Nephron progenitor cell (in vitro differentiated cells): ENCODE data around the gene VKORC1.

Experiments
- DNase-seq: peaks from one replicate; pipeline ENCODE4 v3.0.0; 2021
- H3K27ac Mint-ChIP-seq: 2 replicates; pipeline ENCODE4 v1.8.0; 2021; ENCODE audit warnings: mild to moderate bottlenecking, moderate library complexity, mixed read lengths
- H3K27me3 Mint-ChIP-seq: 2 replicates; pipeline ENCODE4 v1.8.0; 2021; ENCODE audit warnings: mild to moderate bottlenecking, low read depth, mixed read lengths; ENCODE audit not compliant: poor library complexity
- H3K36me3 Mint-ChIP-seq: 2 replicates; pipeline ENCODE4 v1.8.0; 2021; ENCODE audit warnings: low read depth, mixed read lengths
- H3K4me1 Mint-ChIP-seq: 2 replicates; pipeline ENCODE4 v1.8.0; 2021; ENCODE audit warnings: mixed read lengths
- H3K4me3 Mint-ChIP-seq: 2 replicates; pipeline ENCODE4 v1.8.0; 2021; ENCODE audit warnings: mild to moderate bottlenecking, moderate library complexity, mixed read lengths
- H3K9me3 Mint-ChIP-seq: 2 replicates; pipeline ENCODE4 v1.8.0; 2021; ENCODE audit warnings: mild to moderate bottlenecking, moderate library complexity, mixed read lengths
- TF ChIP-seq, protein P1 (sequence below): fragments of 200-600 bp; sonication (generic); IDR thresholded peaks from 2 replicates; pipeline ENCODE4 v1.5.0; 2021; ENCODE audit warnings: antibody characterized with exemption

VKORC1 gene

DNA sequence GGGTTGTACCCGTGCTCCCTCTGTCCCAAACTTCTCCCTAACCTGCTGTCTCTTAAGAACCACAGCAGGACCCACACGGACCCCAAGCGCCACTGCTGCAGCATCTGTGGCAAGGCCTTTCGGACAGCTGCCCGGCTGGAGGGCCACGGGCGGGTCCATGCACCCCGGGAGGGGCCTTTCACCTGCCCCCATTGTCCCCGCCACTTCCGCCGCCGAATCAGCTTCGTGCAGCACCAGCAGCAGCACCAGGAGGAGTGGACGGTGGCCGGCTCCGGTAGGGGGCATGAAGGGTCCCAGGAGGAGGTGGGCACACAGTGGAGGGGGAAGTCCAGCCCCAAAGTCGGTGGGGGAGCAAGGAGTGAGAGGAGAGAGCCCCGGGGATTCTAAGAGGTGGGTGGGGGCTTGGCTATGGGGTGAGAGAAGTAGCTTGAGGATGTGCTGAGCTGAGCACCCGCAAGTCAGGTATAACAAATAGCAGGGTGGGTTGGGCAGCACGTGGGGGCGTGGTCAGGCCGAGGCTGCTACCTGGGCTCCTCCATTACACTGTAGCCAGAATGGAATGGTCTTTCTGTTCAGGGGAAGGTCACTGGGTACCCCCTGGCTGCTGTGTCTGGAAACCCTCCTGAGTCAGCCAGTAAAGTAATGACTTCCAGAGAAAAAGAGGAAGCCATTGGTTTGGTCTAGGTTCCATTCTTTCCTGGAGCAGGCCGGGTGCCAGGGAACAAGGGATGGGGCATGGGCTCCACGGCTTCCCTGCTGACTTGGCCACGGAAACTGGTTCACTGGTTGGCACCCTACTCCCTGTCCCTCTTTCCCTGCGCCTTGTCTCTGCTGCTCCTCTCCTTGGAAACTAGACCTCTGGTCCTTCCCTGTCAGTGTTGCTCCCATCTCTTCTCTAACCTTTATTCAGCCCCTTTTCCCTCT lies 12.9 kb downstream of the VKORC1 start:
- peaks cover 8% of the 10 kb centered on the region for H3K4me1 Mint-ChIP-seq
- H3K4me3 Mint-ChIP-seq = no peak overlapping the region
- DNase-seq = no peak
- H3K9me3 Mint-ChIP-seq = no peaks in the 10 kb centered on the region
- peaks cover 32% of the 10 kb centered on the region for H3K36me3 Mint-ChIP-seq
- H3K27me3 Mint-ChIP-seq = peaks cover 3% of the 10 kb centered on the region
- H3K27ac Mint-ChIP-seq = peak overlapping the region; percentile 88
- TF ChIP-seq, protein P1, sequence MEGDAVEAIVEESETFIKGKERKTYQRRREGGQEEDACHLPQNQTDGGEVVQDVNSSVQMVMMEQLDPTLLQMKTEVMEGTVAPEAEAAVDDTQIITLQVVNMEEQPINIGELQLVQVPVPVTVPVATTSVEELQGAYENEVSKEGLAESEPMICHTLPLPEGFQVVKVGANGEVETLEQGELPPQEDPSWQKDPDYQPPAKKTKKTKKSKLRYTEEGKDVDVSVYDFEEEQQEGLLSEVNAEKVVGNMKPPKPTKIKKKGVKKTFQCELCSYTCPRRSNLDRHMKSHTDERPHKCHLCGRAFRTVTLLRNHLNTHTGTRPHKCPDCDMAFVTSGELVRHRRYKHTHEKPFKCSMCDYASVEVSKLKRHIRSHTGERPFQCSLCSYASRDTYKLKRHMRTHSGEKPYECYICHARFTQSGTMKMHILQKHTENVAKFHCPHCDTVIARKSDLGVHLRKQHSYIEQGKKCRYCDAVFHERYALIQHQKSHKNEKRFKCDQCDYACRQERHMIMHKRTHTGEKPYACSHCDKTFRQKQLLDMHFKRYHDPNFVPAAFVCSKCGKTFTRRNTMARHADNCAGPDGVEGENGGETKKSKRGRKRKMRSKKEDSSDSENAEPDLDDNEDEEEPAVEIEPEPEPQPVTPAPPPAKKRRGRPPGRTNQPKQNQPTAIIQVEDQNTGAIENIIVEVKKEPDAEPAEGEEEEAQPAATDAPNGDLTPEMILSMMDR = no peak

DNA sequence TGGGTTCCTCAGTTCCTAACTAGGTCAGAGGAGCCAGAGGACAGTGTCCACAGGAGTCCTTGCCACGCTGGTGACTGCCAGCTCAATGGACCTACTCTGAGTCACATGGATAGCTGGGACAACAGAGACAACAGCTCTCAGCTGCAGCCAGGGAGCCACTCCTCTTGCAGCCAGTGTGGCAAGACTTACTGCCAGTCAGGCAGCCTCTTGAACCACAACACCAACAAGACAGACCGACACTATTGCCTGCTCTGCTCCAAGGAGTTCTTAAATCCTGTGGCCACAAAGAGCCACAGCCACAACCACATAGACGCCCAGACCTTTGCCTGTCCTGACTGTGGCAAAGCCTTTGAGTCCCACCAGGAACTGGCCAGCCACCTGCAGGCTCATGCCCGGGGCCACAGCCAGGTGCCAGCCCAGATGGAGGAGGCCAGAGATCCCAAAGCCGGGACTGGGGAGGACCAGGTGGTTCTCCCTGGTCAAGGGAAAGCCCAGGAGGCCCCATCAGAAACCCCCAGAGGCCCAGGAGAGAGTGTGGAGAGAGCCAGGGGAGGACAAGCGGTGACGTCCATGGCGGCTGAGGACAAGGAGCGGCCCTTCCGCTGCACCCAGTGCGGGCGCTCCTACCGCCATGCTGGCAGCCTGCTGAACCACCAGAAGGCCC lies 13.7 kb downstream of the VKORC1 start:
- DNase-seq = no peak
- peaks cover 32% of the 10 kb centered on the region for H3K36me3 Mint-ChIP-seq
- TF ChIP-seq, protein P1 = no peak
- H3K27me3 Mint-ChIP-seq = peaks cover 3% of the 10 kb centered on the region
- H3K4me3 Mint-ChIP-seq = no peak overlapping the region
- peak overlapping the region; percentile 61 for H3K27ac Mint-ChIP-seq
- H3K9me3 Mint-ChIP-seq = no peaks in the 10 kb centered on the region
- peaks cover 8% of the 10 kb centered on the region for H3K4me1 Mint-ChIP-seq

DNA sequence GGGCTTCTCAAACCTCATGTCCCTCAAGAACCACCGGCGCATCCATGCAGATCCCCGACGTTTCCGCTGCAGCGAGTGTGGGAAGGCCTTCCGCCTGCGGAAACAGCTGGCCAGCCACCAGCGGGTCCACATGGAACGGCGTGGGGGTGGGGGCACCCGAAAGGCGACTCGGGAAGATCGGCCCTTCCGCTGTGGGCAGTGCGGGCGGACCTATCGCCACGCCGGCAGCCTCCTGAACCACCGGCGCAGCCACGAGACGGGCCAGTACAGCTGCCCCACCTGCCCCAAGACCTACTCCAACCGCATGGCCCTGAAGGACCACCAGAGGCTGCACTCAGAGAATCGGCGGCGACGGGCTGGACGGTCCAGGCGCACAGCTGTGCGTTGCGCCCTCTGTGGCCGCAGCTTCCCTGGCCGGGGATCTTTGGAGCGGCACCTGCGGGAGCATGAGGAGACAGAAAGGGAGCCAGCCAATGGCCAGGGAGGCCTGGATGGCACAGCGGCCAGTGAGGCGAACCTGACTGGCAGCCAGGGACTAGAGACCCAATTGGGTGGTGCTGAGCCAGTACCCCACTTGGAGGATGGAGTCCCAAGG lies 14.5 kb downstream of the VKORC1 start:
- Mint-ChIP-seq H3K27ac (no peak overlapping the region), H3K36me3 (peaks cover 28% of the 10 kb centered on the region)
- DNase-seq = no peak

DNA sequence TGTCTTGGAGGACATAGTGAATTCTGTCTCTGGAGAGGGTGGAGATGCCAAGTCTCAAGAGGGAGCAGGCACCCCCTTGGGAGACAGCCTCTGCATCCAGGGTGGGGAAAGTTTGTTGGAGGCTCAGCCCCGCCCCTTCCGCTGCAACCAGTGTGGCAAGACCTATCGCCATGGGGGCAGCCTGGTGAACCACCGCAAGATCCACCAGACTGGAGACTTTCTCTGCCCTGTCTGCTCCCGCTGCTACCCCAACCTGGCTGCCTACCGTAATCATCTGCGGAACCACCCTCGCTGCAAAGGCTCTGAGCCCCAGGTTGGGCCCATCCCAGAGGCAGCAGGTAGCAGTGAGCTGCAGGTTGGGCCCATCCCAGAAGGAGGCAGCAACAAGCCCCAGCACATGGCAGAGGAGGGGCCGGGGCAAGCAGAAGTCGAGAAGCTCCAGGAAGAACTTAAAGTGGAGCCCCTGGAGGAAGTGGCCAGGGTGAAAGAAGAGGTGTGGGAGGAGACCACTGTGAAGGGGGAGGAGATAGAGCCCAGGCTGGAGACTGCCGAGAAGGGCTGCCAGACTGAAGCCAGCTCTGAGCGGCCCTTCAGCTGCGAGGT lies 15.2 kb downstream of the VKORC1 start:
- peaks cover 32% of the 10 kb centered on the region for H3K36me3 Mint-ChIP-seq
- no peaks in the 10 kb centered on the region for H3K9me3 Mint-ChIP-seq
- no peak for DNase-seq
- TF ChIP-seq, protein P1 = no peak
- peaks cover 16% of the 10 kb centered on the region for H3K4me1 Mint-ChIP-seq
- no peak overlapping the region for H3K27ac Mint-ChIP-seq
- H3K27me3 Mint-ChIP-seq = no peaks in the 10 kb centered on the region
- H3K4me3 Mint-ChIP-seq = no peak overlapping the region

More for the DNA sequence above, 14.5 kb downstream of the VKORC1 start:
- TF ChIP-seq, protein P1 = no peak
- Mint-ChIP-seq H3K9me3 (no peaks in the 10 kb centered on the region), H3K27me3 (no peaks in the 10 kb centered on the region), H3K4me1 (peaks cover 9% of the 10 kb centered on the region), H3K4me3 (no peak overlapping the region)

- TF ChIP-seq, protein P1 = no peak
- H3K9me3 Mint-ChIP-seq = no peaks in the 10 kb centered on the region
- H3K27me3 Mint-ChIP-seq = no peaks in the 10 kb centered on the region
- H3K4me1 Mint-ChIP-seq = peaks cover 18% of the 10 kb centered on the region
- H3K27ac Mint-ChIP-seq = no peak overlapping the region
- DNase-seq = no peak
- peaks cover 32% of the 10 kb centered on the region for H3K36me3 Mint-ChIP-seq
- H3K4me3 Mint-ChIP-seq = no peak overlapping the region
These were observed 15.8 kb downstream of the VKORC1 start for GRCh38 chr16:31078597-31079341.
